Astrocyte of the spinal cord (primary cell): ENCODE results near the gene ALKBH2.

Experiments
- DNase-seq: peaks from one replicate; pipeline ENCODE4 v3.0.0; 2011; ENCODE audit warnings: low read depth, low spot score
- H3K4me3 ChIP-seq: 2 replicates; pipeline ENCODE4 v1.5.1; 2011; ENCODE audit warnings: low read depth, mild to moderate bottlenecking, low read length, moderate library complexity
- in situ Hi-C: cut with HindIII; loops from 2 replicates; pipeline ENCODE4 v1.10.0; 2017; ENCODE audit warnings: low sequenced_read_pairs
- TF ChIP-seq, protein P1 (sequence below): IDR thresholded peaks from 2 replicates; pipeline ENCODE4 v1.5.1; 2012; ENCODE audit warnings: low read depth, mild to moderate bottlenecking, low read length, inconsistent platforms

The ALKBH2 gene

GRCh38 chr12:109105176-109105575 lies 11.9 kb upstream of the ALKBH2 start:
- in situ Hi-C loops, result no loop called here
- H3K4me3 ChIP-seq, result no peak overlapping the region
- TF ChIP-seq, protein P1, sequence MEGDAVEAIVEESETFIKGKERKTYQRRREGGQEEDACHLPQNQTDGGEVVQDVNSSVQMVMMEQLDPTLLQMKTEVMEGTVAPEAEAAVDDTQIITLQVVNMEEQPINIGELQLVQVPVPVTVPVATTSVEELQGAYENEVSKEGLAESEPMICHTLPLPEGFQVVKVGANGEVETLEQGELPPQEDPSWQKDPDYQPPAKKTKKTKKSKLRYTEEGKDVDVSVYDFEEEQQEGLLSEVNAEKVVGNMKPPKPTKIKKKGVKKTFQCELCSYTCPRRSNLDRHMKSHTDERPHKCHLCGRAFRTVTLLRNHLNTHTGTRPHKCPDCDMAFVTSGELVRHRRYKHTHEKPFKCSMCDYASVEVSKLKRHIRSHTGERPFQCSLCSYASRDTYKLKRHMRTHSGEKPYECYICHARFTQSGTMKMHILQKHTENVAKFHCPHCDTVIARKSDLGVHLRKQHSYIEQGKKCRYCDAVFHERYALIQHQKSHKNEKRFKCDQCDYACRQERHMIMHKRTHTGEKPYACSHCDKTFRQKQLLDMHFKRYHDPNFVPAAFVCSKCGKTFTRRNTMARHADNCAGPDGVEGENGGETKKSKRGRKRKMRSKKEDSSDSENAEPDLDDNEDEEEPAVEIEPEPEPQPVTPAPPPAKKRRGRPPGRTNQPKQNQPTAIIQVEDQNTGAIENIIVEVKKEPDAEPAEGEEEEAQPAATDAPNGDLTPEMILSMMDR, result no peak
- no peak for DNase-seq

DNA sequence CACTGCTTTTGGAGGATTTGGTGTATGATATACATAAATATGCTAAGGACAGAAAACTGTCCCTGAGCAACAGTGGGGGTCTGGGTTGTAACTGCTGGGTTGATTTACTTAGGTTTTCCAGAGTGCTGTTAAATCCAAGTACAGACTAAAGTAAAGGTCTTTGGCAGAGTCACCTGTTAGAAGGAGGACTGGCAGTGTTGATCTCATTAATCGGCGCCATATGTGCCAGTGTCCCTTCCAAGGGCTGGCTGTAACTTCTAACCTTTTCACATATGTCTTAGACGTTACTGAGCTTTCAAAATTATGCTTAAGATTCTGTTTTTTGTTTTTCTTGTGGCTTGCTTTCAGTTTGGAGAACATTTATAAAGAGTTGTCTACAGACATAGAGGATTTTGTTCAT lies 9.2 kb upstream of the ALKBH2 start:
- H3K4me3 ChIP-seq, result no peak overlapping the region
- in situ Hi-C loops, result no loop called here
- TF ChIP-seq, protein P1, result no peak
- DNase-seq, result no peak

- no peak for DNase-seq
- in situ Hi-C loops, result no loop called here
- no peak overlapping the region for H3K4me3 ChIP-seq
- TF ChIP-seq, protein P1, result no peak
These were observed 7.5 kb upstream of the ALKBH2 start for GRCh38 chr12:109100741-109101140.

GRCh38 chr12:109099431-109100020 lies 6.3 kb upstream of the ALKBH2 start:
- H3K4me3 ChIP-seq, result no peak overlapping the region
- TF ChIP-seq, protein P1, result no peak
- in situ Hi-C loops, result no loop called here
- no peak for DNase-seq

- in situ Hi-C loops, result no loop called here
These were observed 5.4 kb upstream of the ALKBH2 start for GRCh38 chr12:109098651-109099050.

GRCh38 chr12:109098183-109098604 lies 4.9 kb upstream of the ALKBH2 start:
- DNase-seq, result peak; percentile 72
- TF ChIP-seq, protein P1, result no peak
- peak overlapping the region; percentile 76 for H3K4me3 ChIP-seq
- in situ Hi-C loops, result no loop called here

More at GRCh38 chr12:109098651-109099050, 5.4 kb upstream of the ALKBH2 start:
- DNase-seq, result no peak
- H3K4me3 ChIP-seq, result peak overlapping the region; percentile 76
- TF ChIP-seq, protein P1, result no peak
